WTC11 (cell line): ENCODE measurements around the gene KMT2D.

Experiments
- ZNF121 ChIP-seq: sonication (generic); formaldehyde crosslinking; IDR thresholded peaks from 2 replicates; pipeline ENCODE4 v1.8.0; 2023; ENCODE audit warnings: missing genetic modification reagents
- TF ChIP-seq, protein P1 (sequence below): fragments of 200-600 bp; IDR thresholded peaks from 2 replicates; pipeline ENCODE4 v1.8.0; 2022; ENCODE audit warnings: antibody characterized with exemption

GRCh38 chr12:49039421-49040363, 20.9 kb downstream of the KMT2D start:
- TF ChIP-seq, protein P1, sequence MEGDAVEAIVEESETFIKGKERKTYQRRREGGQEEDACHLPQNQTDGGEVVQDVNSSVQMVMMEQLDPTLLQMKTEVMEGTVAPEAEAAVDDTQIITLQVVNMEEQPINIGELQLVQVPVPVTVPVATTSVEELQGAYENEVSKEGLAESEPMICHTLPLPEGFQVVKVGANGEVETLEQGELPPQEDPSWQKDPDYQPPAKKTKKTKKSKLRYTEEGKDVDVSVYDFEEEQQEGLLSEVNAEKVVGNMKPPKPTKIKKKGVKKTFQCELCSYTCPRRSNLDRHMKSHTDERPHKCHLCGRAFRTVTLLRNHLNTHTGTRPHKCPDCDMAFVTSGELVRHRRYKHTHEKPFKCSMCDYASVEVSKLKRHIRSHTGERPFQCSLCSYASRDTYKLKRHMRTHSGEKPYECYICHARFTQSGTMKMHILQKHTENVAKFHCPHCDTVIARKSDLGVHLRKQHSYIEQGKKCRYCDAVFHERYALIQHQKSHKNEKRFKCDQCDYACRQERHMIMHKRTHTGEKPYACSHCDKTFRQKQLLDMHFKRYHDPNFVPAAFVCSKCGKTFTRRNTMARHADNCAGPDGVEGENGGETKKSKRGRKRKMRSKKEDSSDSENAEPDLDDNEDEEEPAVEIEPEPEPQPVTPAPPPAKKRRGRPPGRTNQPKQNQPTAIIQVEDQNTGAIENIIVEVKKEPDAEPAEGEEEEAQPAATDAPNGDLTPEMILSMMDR = no peak
- TF ChIP-seq ZNF121 (CRISPR knock-in tag) = no peak
